Caco-2 (cell line): ENCODE results near the gene NFIC. TPM values are rescaled to one million over a fixed set of nuclear protein-coding genes. Genes with fewer than 3 reads are reported as not detected.

Source experiments
- BruUV-seq: library from RNA; stranded (reverse); fragments of 400-500 nt; replicated peaks from 2 replicates; lab custom pipeline; 2021; lab: Mats Ljungman, UMichigan
- CTCF ChIA-PET: fragments of 300-600 bp; sonication (Branson Sonifier 250); formaldehyde crosslinking; loops from one replicate; lab custom pipeline; 2022; ENCODE audit warnings: antibody characterized with exemption; lab: Charles Lee
- POLR2A ChIA-PET: fragments of 300-600 bp; sonication (Branson Sonifier 250); formaldehyde crosslinking; loops from one replicate; lab custom pipeline; 2022; ENCODE audit warnings: antibody characterized with exemption; lab: Charles Lee
- DNase-seq, 2 experiments: peaks; one replicate each; pipeline versions ENCODE4 v3.0.0 to v3.0.0-alpha.2; 2020 to 2022
- H3K27me3 ChIP-seq: replicated peaks from 2 replicates; pipeline ENCODE4 v1.6.0; 2011; ENCODE audit warnings: low read length; ENCODE audit not compliant: control insufficient read depth, insufficient read depth
- H3K36me3 ChIP-seq: 2 replicates; pipeline ENCODE4 v1.5.1; 2011; ENCODE audit warnings: low read length; ENCODE audit not compliant: control insufficient read depth, insufficient read depth
- H3K4me1 ChIP-seq: fragments of 250-450 bp; sonication (Bioruptor Pico); 2 replicates; pipeline ENCODE4 v1.5.1; 2020; ENCODE audit warnings: mild to moderate bottlenecking
- H3K4me3 ChIP-seq: 2 replicates; pipeline ENCODE4 v1.5.1; 2011; ENCODE audit warnings: low read depth, mild to moderate bottlenecking, control low read depth, low read length
- H3K9me3 ChIP-seq: fragments of 250-450 bp; sonication (Bioruptor Pico); 2 replicates; pipeline ENCODE4 v1.5.1; 2020; ENCODE audit warnings: mild to moderate bottlenecking, moderate library complexity
- H3K27ac Mint-ChIP-seq: one replicate; pipeline ENCODE4 v1.8.0; 2022; ENCODE audit warnings: mixed read lengths; ENCODE audit not compliant: unreplicated experiment
- H3K27me3 Mint-ChIP-seq: one replicate; pipeline ENCODE4 v1.8.0; 2022; ENCODE audit warnings: mixed read lengths; ENCODE audit not compliant: insufficient read depth, unreplicated experiment
- H3K36me3 Mint-ChIP-seq: one replicate; pipeline ENCODE4 v1.8.0; 2022; ENCODE audit warnings: mild to moderate bottlenecking, mixed read lengths; ENCODE audit not compliant: insufficient read depth, unreplicated experiment
- H3K4me1 Mint-ChIP-seq: one replicate; pipeline ENCODE4 v1.8.0; 2022; ENCODE audit warnings: low read depth, mixed read lengths; ENCODE audit not compliant: unreplicated experiment
- H3K4me3 Mint-ChIP-seq: one replicate; pipeline ENCODE4 v1.8.0; 2022; ENCODE audit warnings: mild to moderate bottlenecking, moderate library complexity, mixed read lengths; ENCODE audit not compliant: unreplicated experiment
- H3K9me3 Mint-ChIP-seq: one replicate; pipeline ENCODE4 v1.8.0; 2022; ENCODE audit warnings: mixed read lengths; ENCODE audit not compliant: unreplicated experiment
- intact Hi-C: fragments of 100-400 bp; cut with micrococcal nuclease; formaldehyde crosslinking; loops from one replicate; pipeline ENCODE4 v1.10.0; 2022; ENCODE audit not compliant: unreplicated experiment
- total RNA-seq: library from RNA; stranded (reverse); gene quantifications from 2 replicates; pipeline ENCODE4 v1.2.3, GENCODE V29; 2022
- TF ChIP-seq, protein P1 (sequence below), 2 experiments: fragments of 200-600 bp in 1 of 2; IDR thresholded peaks; 1 replicate in 1 of 2; 2 replicates in 1 of 2; pipeline versions ENCODE4 v1.5.1 to v1.8.0; 2011 to 2022; ENCODE audit warnings: antibody characterized with exemption in 1 of 2, control low read depth in 1 of 2, inconsistent platforms in 1 of 2, low read depth in 1 of 2, low read length in 1 of 2, mild to moderate bottlenecking in 1 of 2, moderate library complexity in 1 of 2; ENCODE audit not compliant: insufficient read depth in 1 of 2, severe bottlenecking in 1 of 2, unreplicated experiment in 1 of 2

Gene NFIC
- total RNA-seq, 1 experiment from 2014 or later: 5.1 TPM

DNA sequence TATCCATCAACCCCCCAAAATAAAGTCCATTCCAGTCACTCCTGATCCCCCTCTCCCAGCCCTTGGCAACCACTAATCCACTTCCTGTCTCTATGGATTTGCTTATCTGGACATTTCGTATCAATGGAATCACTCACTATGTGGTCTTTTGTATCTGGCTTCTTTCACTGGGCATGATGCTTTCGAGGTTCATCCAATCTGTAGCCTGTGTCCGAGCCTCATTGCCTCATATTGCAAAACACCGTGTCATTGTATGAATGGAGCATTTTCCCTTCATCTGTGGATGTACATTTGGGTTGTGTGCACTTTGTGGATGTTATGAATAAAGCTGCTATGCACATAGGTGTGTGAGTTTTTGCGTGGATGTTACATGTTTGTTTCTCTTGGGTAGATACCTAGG, 138.4 kb downstream of the NFIC start:
- TF ChIP-seq, protein P1, sequence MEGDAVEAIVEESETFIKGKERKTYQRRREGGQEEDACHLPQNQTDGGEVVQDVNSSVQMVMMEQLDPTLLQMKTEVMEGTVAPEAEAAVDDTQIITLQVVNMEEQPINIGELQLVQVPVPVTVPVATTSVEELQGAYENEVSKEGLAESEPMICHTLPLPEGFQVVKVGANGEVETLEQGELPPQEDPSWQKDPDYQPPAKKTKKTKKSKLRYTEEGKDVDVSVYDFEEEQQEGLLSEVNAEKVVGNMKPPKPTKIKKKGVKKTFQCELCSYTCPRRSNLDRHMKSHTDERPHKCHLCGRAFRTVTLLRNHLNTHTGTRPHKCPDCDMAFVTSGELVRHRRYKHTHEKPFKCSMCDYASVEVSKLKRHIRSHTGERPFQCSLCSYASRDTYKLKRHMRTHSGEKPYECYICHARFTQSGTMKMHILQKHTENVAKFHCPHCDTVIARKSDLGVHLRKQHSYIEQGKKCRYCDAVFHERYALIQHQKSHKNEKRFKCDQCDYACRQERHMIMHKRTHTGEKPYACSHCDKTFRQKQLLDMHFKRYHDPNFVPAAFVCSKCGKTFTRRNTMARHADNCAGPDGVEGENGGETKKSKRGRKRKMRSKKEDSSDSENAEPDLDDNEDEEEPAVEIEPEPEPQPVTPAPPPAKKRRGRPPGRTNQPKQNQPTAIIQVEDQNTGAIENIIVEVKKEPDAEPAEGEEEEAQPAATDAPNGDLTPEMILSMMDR (IDR thresholded peaks at IDR 0.05; ENCODE audit: insufficient read depth in 1 of 2, low read depth in 1 of 2, low read length in 1 of 2, severe bottlenecking in 1 of 2, unreplicated experiment in 1 of 2): no peak
- POLR2A ChIA-PET: no interaction called here
- H3K4me3 Mint-ChIP-seq: peak overlapping the region; percentile 80
- intact Hi-C loops: loop anchor here (1.0 kb wide), 1 partner anchor 7 kb away; no protein-coding TSS in a partner anchor
- Histone ChIP-seq H3K9me3 (no peaks in the 10 kb centered on the region), H3K4me3 (no peak overlapping the region; the same call in 1 of the 2 replicates), H3K36me3 (peaks cover 1% of the 10 kb centered on the region; the same call in 1 of the 2 replicates), H3K4me1 (no peaks in the 10 kb centered on the region; the same call in 1 of the 2 replicates), H3K27me3 (no peaks in the 10 kb centered on the region)
- no TSS peak for BruUV-seq
- H3K4me1 Mint-ChIP-seq: peaks cover 6% of the 10 kb centered on the region
- CTCF ChIA-PET: interaction anchor here (0.5 kb wide), 1 partner anchor 322 kb away, joined by 4 read pairs; no protein-coding TSS in a partner anchor
- no peaks in the 10 kb centered on the region for H3K27me3 Mint-ChIP-seq
- DNase-seq: no peak
- H3K9me3 Mint-ChIP-seq: no peaks in the 10 kb centered on the region
- H3K27ac Mint-ChIP-seq: peak overlapping the region; percentile 94
- H3K36me3 Mint-ChIP-seq: peaks cover 35% of the 10 kb centered on the region

DNA sequence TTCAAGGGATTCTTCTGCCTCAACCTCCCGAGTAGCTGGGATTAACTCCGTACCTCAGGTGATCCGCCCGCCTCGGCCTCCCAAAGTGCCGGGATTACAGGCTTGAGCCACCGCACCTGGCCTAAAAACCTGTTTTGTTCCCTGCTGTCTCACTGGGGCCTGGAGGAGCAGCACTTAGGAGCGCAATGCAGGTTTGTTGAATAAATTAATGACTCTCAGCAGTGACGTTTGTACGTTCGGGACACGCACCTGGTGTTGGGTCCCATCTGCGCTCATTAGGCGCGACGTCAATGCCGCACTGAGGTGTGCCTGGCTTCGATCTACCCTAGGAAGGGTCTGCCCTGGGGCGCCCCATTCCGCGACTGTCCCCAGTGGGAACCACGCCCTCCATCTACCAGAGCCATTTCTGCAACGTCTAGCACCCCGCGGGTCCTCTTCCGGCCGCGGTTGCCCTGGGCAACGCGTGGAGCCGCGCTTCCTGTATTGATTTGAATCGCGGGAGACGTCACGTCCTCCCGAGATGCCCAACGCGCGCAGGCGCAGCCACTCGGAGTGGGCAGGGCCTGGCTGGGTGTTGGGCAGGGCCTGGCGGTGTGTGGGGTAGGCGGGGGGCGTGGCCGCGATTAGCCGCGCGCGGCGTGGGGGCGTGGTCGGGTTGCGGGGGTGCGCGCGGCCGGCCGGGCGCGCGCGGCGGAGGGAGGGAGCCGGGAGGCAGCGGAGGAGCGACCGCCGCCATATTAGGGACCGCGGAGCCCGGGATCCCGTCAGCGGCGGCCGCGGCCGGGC, 139.4 kb downstream of the NFIC start, which contains the start of gene FZR1:
TSS of gene FZR1 (plus strand) at position 714 of the 786 bp plus-strand sequence. CDS start 16,679 bp downstream, outside the sequence.
- Histone ChIP-seq H3K36me3 (peaks cover 1% of the 10 kb centered on the region; the same call in 1 of the 2 replicates), H3K4me1 (no peaks in the 10 kb centered on the region; the same call in 1 of the 2 replicates), H3K27me3 (no peaks in the 10 kb centered on the region), H3K4me3 (peak within 1 kb of the TSS; percentile 61), H3K9me3 (no peaks in the 10 kb centered on the region)
- intact Hi-C loops: loop anchor here (1.0 kb wide), 1 partner anchor 8 kb away; no protein-coding TSS in a partner anchor
- H3K4me3 Mint-ChIP-seq: peak within 1 kb of the TSS; percentile 80
- H3K9me3 Mint-ChIP-seq: no peaks in the 10 kb centered on the region
- no peaks in the 10 kb centered on the region for H3K27me3 Mint-ChIP-seq
- peaks cover 32% of the 10 kb centered on the region for H3K36me3 Mint-ChIP-seq
- ChIA-PET POLR2A (no interaction called here), CTCF (interaction anchor here (0.5 to 1.4 kb wide), 2 partner anchors 20 to 323 kb away, joined by 4 to 5 read pairs; no protein-coding TSS in a partner anchor)
- TSS peak; percentile 76 for BruUV-seq
- TF ChIP-seq, protein P1 (IDR thresholded peaks at IDR 0.05; ENCODE audit: insufficient read depth in 1 of 2, low read depth in 1 of 2, low read length in 1 of 2, severe bottlenecking in 1 of 2, unreplicated experiment in 1 of 2): no peak
- DNase-seq: peak; percentile 99
- peak within 1 kb of the TSS; percentile 94 for H3K27ac Mint-ChIP-seq
- H3K4me1 Mint-ChIP-seq: peaks cover 4% of the 10 kb centered on the region
